ENCODE measurements around the gene ANXA6.
A peak's percentile ranks its signal among the peaks of the same experiment; 100 is the strongest.

ANXA6 gene

GRCh38 chr5:151154931-151155774, 2.4 kb downstream of the ANXA6 start:
- H3K27me3 Mint-ChIP-seq (ENCODE audit: low read depth, poor library complexity), result peaks cover 5% of the 10 kb centered on the region
- H3K36me3 Mint-ChIP-seq (ENCODE audit: low read depth), result no peaks in the 10 kb centered on the region
- no peaks in the 10 kb centered on the region for H3K9me3 Mint-ChIP-seq
- no peak overlapping the region for H3K27ac Mint-ChIP-seq
- H3K4me1 Mint-ChIP-seq, result peaks cover 87% of the 10 kb centered on the region
- DNase-seq, result no peak
- no peak overlapping the region for H3K4me3 Mint-ChIP-seq
- TF ChIP-seq CTCF (IDR thresholded peaks at IDR 0.05), result no peak

GRCh38 chr5:151153766-151154272, 3.8 kb downstream of the ANXA6 start:
- no peak overlapping the region for H3K27ac Mint-ChIP-seq
- peaks cover 94% of the 10 kb centered on the region for H3K4me1 Mint-ChIP-seq
- H3K36me3 Mint-ChIP-seq (ENCODE audit: low read depth), result no peaks in the 10 kb centered on the region
- TF ChIP-seq CTCF (IDR thresholded peaks at IDR 0.05), result no peak
- no peaks in the 10 kb centered on the region for H3K9me3 Mint-ChIP-seq
- H3K4me3 Mint-ChIP-seq, result no peak overlapping the region
- DNase-seq, result no peak
- peaks cover 5% of the 10 kb centered on the region for H3K27me3 Mint-ChIP-seq (ENCODE audit: low read depth, poor library complexity)

- TF ChIP-seq CTCF (IDR thresholded peaks at IDR 0.05), result no peak
- peak overlapping the region; percentile 11 for H3K27ac Mint-ChIP-seq
- H3K27me3 Mint-ChIP-seq (ENCODE audit: low read depth, poor library complexity), result peaks cover 9% of the 10 kb centered on the region
- H3K9me3 Mint-ChIP-seq, result no peaks in the 10 kb centered on the region
- H3K4me3 Mint-ChIP-seq, result no peak overlapping the region
- no peaks in the 10 kb centered on the region for H3K36me3 Mint-ChIP-seq (ENCODE audit: low read depth)
- peaks cover 94% of the 10 kb centered on the region for H3K4me1 Mint-ChIP-seq
- DNase-seq, result no peak
Measured at GRCh38 chr5:151153300-151153699, 4.3 kb downstream of the ANXA6 start.

GRCh38 chr5:151151793-151152192, 5.8 kb downstream of the ANXA6 start:
- H3K4me3 Mint-ChIP-seq, result no peak overlapping the region
- H3K4me1 Mint-ChIP-seq, result peaks cover 98% of the 10 kb centered on the region
- H3K9me3 Mint-ChIP-seq, result no peaks in the 10 kb centered on the region
- peaks cover 9% of the 10 kb centered on the region for H3K27me3 Mint-ChIP-seq (ENCODE audit: low read depth, poor library complexity)
- no peak for DNase-seq
- TF ChIP-seq CTCF (IDR thresholded peaks at IDR 0.05), result no peak
- H3K27ac Mint-ChIP-seq, result peak overlapping the region; percentile 99
- H3K36me3 Mint-ChIP-seq (ENCODE audit: low read depth), result peaks cover 4% of the 10 kb centered on the region

- Mint-ChIP-seq H3K4me1 (peaks cover 93% of the 10 kb centered on the region), H3K27me3 (ENCODE audit: low read depth, poor library complexity) (peaks cover 9% of the 10 kb centered on the region), H3K4me3 (peak overlapping the region; percentile 32), H3K27ac (peak overlapping the region; percentile 99), H3K36me3 (ENCODE audit: low read depth) (peaks cover 4% of the 10 kb centered on the region), H3K9me3 (no peaks in the 10 kb centered on the region)
- no peak for DNase-seq
- TF ChIP-seq CTCF (IDR thresholded peaks at IDR 0.05), result no peak
Measured at GRCh38 chr5:151151263-151151660, 6.3 kb downstream of the ANXA6 start.
